Measurements from ENCODE around the gene WBP2.

DNA sequence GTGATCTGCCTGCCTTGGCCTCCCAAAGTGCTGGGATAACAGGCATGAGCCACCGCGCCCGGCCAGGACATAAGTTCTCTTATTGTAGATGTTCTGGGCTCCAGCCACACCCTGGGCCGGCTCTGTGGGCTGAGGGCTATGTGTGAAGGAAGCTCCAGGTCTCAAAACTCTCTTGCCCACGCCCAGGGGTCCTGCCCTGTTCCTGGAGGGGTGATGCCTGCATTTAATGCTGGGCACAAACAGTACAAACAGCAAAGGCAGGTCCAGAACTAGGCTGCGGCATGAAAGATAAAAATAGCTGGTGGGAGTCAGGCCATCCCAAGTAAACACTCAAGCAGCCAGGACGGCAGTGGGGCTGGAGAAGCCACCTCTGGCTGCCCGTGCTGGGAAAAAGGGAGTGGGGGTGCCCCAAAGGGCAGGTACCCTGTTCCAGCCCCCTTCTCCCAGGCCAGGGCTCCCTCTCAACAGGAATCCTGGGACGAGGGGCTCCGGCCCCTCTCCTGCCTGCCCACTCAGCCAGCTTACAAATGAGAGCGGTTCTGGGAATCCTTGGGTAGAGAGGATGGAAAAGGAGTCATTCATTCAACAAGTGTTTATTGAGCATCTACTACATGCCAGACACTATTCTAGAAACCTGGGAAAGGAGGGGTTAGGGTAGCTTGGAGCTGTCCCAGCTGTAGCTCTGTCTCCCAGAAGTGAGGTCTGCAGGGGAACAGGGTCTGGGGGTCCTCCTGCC is 18.6 kb upstream of the WBP2 start:
- TF ChIP-seq, protein P1, sequence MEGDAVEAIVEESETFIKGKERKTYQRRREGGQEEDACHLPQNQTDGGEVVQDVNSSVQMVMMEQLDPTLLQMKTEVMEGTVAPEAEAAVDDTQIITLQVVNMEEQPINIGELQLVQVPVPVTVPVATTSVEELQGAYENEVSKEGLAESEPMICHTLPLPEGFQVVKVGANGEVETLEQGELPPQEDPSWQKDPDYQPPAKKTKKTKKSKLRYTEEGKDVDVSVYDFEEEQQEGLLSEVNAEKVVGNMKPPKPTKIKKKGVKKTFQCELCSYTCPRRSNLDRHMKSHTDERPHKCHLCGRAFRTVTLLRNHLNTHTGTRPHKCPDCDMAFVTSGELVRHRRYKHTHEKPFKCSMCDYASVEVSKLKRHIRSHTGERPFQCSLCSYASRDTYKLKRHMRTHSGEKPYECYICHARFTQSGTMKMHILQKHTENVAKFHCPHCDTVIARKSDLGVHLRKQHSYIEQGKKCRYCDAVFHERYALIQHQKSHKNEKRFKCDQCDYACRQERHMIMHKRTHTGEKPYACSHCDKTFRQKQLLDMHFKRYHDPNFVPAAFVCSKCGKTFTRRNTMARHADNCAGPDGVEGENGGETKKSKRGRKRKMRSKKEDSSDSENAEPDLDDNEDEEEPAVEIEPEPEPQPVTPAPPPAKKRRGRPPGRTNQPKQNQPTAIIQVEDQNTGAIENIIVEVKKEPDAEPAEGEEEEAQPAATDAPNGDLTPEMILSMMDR (conservative IDR thresholded peaks at IDR 0.05; ENCODE audit: low read length): no peak
- TF ChIP-seq EZH2phosphoT487 (IDR thresholded peaks at IDR 0.05; ENCODE audit: borderline replicate concordance, low read depth, low read length): no peak

Measured in OCI-LY7 (cell line).